AG04450 (cell line): ENCODE measurements around the gene ESRP2. TPM values are rescaled to one million over a fixed set of nuclear protein-coding genes. Genes with fewer than 3 reads are reported as not detected.

ENCODE experiments used
- CTCF ChIA-PET: fragments of 300-600, 350-600 bp; formaldehyde crosslinking; extraction: SDS; loops from one replicate; lab custom pipeline; 2022; ENCODE audit warnings: antibody characterized with exemption, inconsistent platforms; lab: Charles Lee
- POLR2A ChIA-PET: fragments of 350-600 bp; formaldehyde crosslinking; extraction: SDS; loops from one replicate; lab custom pipeline; 2021; ENCODE audit warnings: antibody characterized with exemption, inconsistent platforms; lab: Yijun Ruan, JAX
- DNase-seq: peaks from one replicate; pipeline ENCODE4 v3.0.0-alpha.2; 2011; ENCODE audit warnings: low read depth, low spot score
- H3K27ac ChIP-seq: one replicate; pipeline ENCODE4 v1.5.1; 2012; ENCODE audit warnings: low read depth, low read length, control low read depth
- H3K27me3 ChIP-seq: one replicate; pipeline ENCODE4 v1.6.0; 2012; ENCODE audit warnings: low read length; ENCODE audit not compliant: control insufficient read depth, insufficient read depth
- H3K4me3 ChIP-seq: 2 replicates; pipeline ENCODE4 v1.5.1; 2011; ENCODE audit warnings: mild to moderate bottlenecking, low read depth, low read length, control low read depth
- H3K9me3 ChIP-seq: 2 replicates; pipeline ENCODE4 v1.5.1; 2012; ENCODE audit warnings: low read length; ENCODE audit not compliant: control insufficient read depth, insufficient read depth
- polyA plus RNA-seq: library from polyadenylated mRNA; depleted of rRNA; stranded (reverse); fragments of >200 nt; gene quantifications from 2 replicates; pipeline ENCODE4 v1.2.3, GENCODE V29; 2011
- TF ChIP-seq, protein P1 (sequence below): IDR thresholded peaks from 2 replicates; pipeline ENCODE4 v1.5.1; 2011; ENCODE audit warnings: low read depth, low read length, control low read depth, inconsistent platforms

Gene ESRP2
- polyA plus RNA-seq, 1 experiment = 0.01 TPM

DNA sequence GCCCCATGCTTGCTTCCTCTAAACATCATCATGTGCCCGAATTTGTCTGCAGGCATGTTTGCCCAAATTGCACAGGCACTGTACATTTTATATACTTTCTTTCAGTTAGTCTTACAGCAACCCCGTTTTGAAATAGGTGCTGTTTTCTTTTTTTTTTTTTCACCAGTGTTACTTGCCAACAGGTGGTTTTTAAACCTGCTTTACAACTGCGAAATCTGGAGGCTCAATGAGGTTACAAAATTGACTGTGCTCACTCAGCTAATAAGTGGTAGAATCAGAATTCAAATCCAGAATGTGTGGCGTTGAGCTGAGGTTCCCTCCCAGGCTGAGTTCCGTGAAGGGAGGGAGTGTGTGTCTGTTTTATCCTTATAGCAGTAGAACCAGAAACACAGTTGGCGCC lies 15.0 kb upstream of the ESRP2 start:
- no peaks in the 10 kb centered on the region for H3K9me3 ChIP-seq
- H3K27me3 ChIP-seq = no peaks in the 10 kb centered on the region
- no peak for DNase-seq
- no peak overlapping the region for H3K27ac ChIP-seq
- TF ChIP-seq, protein P1, sequence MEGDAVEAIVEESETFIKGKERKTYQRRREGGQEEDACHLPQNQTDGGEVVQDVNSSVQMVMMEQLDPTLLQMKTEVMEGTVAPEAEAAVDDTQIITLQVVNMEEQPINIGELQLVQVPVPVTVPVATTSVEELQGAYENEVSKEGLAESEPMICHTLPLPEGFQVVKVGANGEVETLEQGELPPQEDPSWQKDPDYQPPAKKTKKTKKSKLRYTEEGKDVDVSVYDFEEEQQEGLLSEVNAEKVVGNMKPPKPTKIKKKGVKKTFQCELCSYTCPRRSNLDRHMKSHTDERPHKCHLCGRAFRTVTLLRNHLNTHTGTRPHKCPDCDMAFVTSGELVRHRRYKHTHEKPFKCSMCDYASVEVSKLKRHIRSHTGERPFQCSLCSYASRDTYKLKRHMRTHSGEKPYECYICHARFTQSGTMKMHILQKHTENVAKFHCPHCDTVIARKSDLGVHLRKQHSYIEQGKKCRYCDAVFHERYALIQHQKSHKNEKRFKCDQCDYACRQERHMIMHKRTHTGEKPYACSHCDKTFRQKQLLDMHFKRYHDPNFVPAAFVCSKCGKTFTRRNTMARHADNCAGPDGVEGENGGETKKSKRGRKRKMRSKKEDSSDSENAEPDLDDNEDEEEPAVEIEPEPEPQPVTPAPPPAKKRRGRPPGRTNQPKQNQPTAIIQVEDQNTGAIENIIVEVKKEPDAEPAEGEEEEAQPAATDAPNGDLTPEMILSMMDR = no peak
- H3K4me3 ChIP-seq = no peak overlapping the region
- ChIA-PET CTCF (interaction anchor here (1.1 kb wide), 1 partner anchor 78 kb away, joined by 5 read pairs; no protein-coding TSS in a partner anchor), POLR2A (no interaction called here)

DNA sequence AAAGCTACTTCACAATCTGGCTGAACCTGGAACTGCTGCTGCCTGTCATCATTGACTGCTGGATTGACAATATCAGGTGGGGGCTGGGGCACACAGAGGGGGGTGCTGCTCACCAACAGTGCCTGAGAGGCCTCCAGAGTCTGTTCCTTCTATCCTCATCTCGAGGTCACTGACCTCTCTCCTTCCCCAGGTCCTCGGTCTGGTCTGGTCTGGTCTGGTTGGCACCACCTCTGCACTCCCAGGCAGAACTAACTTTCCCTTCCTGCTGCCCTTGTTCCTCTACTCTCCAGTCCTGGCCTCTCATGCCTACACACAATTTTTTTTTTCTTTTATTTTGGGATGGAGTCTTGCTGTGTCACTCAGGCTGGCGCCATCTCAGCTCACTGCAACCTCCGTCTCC lies 13.4 kb upstream of the ESRP2 start:
- ChIA-PET POLR2A (no interaction called here), CTCF (no interaction called here)
- H3K27me3 ChIP-seq = no peaks in the 10 kb centered on the region
- H3K4me3 ChIP-seq = no peak overlapping the region
- peaks cover 3% of the 10 kb centered on the region; the same call in 1 of the 2 replicates for H3K9me3 ChIP-seq
- H3K27ac ChIP-seq = no peak overlapping the region
- DNase-seq = no peak
- TF ChIP-seq, protein P1 = no peak

DNA sequence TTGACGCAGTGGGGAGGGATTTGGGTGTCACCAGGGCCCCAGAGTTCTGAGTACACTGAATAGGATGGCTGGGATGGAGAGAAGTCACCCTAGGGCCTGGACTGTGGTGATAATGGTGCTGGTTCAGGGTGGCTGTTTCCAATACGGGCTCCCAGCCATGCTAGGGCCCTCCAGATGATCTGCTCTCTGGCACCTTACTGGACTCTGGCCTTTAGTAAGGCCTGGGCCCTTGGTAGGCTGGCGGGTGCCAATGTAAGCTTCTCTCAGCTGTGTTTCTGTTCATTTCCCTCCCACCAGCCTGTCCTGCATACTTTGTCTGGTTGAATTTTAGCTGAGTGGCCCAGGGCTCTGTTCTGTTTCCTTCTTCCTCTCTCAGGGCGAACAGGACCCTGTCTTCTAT lies 12.0 kb upstream of the ESRP2 start:
- DNase-seq = no peak

DNA sequence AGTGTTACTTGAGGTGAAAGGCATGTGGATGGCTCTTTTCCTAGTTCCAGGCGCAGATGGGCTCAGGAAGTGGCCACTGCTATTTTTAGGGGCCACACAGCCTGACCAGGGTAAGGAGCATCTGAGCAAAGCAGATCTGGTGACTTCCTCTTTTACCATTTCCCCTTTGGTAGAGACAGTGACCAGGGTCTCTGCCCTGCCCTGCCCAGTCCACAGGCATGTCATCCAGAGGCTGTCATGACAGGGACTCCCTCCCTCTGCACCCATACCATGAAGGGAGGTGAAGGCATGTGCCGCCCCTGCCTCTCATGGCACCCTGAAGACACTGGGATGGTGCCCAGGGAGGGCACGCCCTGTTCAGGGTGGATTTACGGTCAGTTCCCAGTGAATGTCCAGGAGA lies 11.5 kb upstream of the ESRP2 start:
- H3K27me3 ChIP-seq = no peaks in the 10 kb centered on the region
- ChIA-PET CTCF (interaction anchor here (1.3 kb wide), 1 partner anchor 15 kb away, joined by 9 read pairs; no protein-coding TSS in a partner anchor), POLR2A (interaction anchor here (0.7 kb wide), 1 partner anchor 281 kb away, joined by 4 read pairs; no protein-coding TSS in a partner anchor)
- TF ChIP-seq, protein P1 = no peak
- H3K27ac ChIP-seq = no peak overlapping the region
- no peak for DNase-seq
- H3K9me3 ChIP-seq = peaks cover 3% of the 10 kb centered on the region; the same call in 1 of the 2 replicates
- H3K4me3 ChIP-seq = no peak overlapping the region

More for the DNA sequence above, 12.0 kb upstream of the ESRP2 start:
- TF ChIP-seq, protein P1 = no peak
- H3K9me3 ChIP-seq = peaks cover 3% of the 10 kb centered on the region; the same call in 1 of the 2 replicates
- no peaks in the 10 kb centered on the region for H3K27me3 ChIP-seq
- H3K27ac ChIP-seq = no peak overlapping the region
- ChIA-PET POLR2A (interaction anchor here (0.7 kb wide), 1 partner anchor 281 kb away, joined by 4 read pairs; no protein-coding TSS in a partner anchor), CTCF (interaction anchor here (0.6 to 1.3 kb wide), 2 partner anchors 14 to 81 kb away, joined by 3 to 9 read pairs; no protein-coding TSS in a partner anchor)
- no peak overlapping the region for H3K4me3 ChIP-seq

DNA sequence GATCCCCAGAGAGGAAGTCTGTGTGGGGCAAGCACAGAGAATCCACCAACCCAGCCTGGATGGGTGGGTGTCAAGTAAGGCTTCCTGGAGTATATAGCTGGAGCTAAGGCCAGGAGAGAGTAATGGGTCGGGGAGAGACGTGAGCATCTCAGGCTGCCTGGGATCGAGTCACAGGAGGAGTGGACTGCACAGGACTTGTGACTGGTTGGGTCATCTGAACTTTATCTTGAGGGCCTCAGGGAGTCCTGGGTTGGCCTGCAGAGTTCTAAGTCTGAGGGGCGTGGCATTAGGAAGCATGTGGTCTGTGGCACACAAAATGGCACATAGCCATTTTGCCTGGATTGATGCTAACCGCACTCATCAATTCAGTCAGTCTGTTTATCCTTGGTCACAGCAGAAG lies 10.7 kb upstream of the ESRP2 start:
- Histone ChIP-seq H3K9me3 (peaks cover 3% of the 10 kb centered on the region; the same call in 1 of the 2 replicates), H3K4me3 (peak overlapping the region; percentile 10; the same call in 1 of the 2 replicates), H3K27me3 (no peaks in the 10 kb centered on the region), H3K27ac (no peak overlapping the region)
- no peak for DNase-seq
- CTCF ChIA-PET = interaction anchor here (2.7 kb wide), 1 partner anchor 15 kb away, joined by 10 read pairs; no protein-coding TSS in a partner anchor
- TF ChIP-seq, protein P1 = no peak
- POLR2A ChIA-PET = no interaction called here
